A549 (cell line): ENCODE data around the gene TMEM44. TPM values are rescaled to one million over a fixed set of nuclear protein-coding genes. Genes with fewer than 3 reads are reported as not detected.
A peak's percentile ranks its signal among the peaks of the same experiment; 100 is the strongest.

Experiments used
- BCL3 ChIP-seq: fragments of >200 bp; sonication (Bioruptor Twin); formaldehyde crosslinking; IDR thresholded peaks from 3 replicates; pipeline ENCODE4 v1.6.1; 2016
- BHLHE40 ChIP-seq: IDR thresholded peaks from 2 replicates; pipeline ENCODE4 v1.6.1; 2012; ENCODE audit warnings: low read depth, low read length, inconsistent platforms
- CEBPB ChIP-seq, 2 experiments: fragments of >200 bp in 1 of 2; sonication (Bioruptor Twin) in 1 of 2; formaldehyde crosslinking in 1 of 2; IDR thresholded peaks; 2 replicates each; pipeline ENCODE4 v1.6.1; 2012 to 2016
- E2F6 ChIP-seq: IDR thresholded peaks from 2 replicates; pipeline ENCODE4 v1.6.1; 2012; ENCODE audit warnings: low read depth, borderline replicate concordance
- EHMT2 ChIP-seq: fragments of 200-600 bp; sonication (generic); IDR thresholded peaks from 2 replicates; pipeline ENCODE4 v1.6.1; 2016; ENCODE audit warnings: antibody characterized with exemption, low read depth, mild to moderate bottlenecking, moderate library complexity
- FOXS1 ChIP-seq: fragments of 250-450 bp; sonication (Bioruptor Pico); IDR thresholded peaks from 2 replicates; pipeline ENCODE4 v1.5.0; 2020; ENCODE audit warnings: mild to moderate bottlenecking, moderate library complexity
- HES2 ChIP-seq: fragments of >200 bp; sonication (Bioruptor Twin); formaldehyde crosslinking; IDR thresholded peaks from 2 replicates; pipeline ENCODE4 v1.6.1; 2016
- JUN ChIP-seq, 2 experiments: fragments of >200 bp; sonication (Bioruptor Twin); formaldehyde crosslinking; IDR thresholded peaks; 2 replicates in 1 of 2; 3 replicates in 1 of 2; pipeline ENCODE4 v1.6.1; 2016 to 2017
- JUNB ChIP-seq: fragments of >200 bp; sonication (Bioruptor Twin); formaldehyde crosslinking; IDR thresholded peaks from 2 replicates; pipeline ENCODE4 v1.6.1; 2016
- KDM5A ChIP-seq: fragments of 200-600 bp; sonication (generic); IDR thresholded peaks from 2 replicates; pipeline ENCODE4 v1.6.1; 2016; ENCODE audit warnings: antibody characterized with exemption, mild to moderate bottlenecking
- MAZ ChIP-seq: fragments of 150-350 bp; IDR thresholded peaks from 2 replicates; pipeline ENCODE4 v1.6.1; 2014; ENCODE audit warnings: antibody characterized with exemption, low read depth, low read length, borderline replicate concordance
- NFE2L2 ChIP-seq: fragments of 150-350 bp; conservative IDR thresholded peaks from 2 replicates; pipeline ENCODE4 v1.6.1; 2014; ENCODE audit warnings: low read length
- NPAS2 ChIP-seq: fragments of 250-450 bp; sonication (Bioruptor Pico); IDR thresholded peaks from 2 replicates; pipeline ENCODE4 v1.8.0; 2022; ENCODE audit warnings: mild to moderate bottlenecking, moderate library complexity, borderline replicate concordance
- NR3C1 ChIP-seq: fragments of >200 bp; sonication (Bioruptor Twin); formaldehyde crosslinking; IDR thresholded peaks from 3 replicates; pipeline ENCODE4 v1.6.1; 2017
- PHF8 ChIP-seq: fragments of 200-600 bp; sonication (generic); IDR thresholded peaks from 2 replicates; pipeline ENCODE4 v1.6.1; 2016; ENCODE audit warnings: low read depth, mild to moderate bottlenecking, antibody characterized with exemption, moderate library complexity, borderline replicate concordance
- POLR2AphosphoS2 ChIP-seq: conservative IDR thresholded peaks from 2 replicates; pipeline ENCODE4 v1.6.1; 2012; ENCODE audit warnings: low read length, improper control_type of control experiment, inconsistent platforms
- RCOR1 ChIP-seq: fragments of 150-350 bp; IDR thresholded peaks from 2 replicates; pipeline ENCODE4 v1.6.1; 2014; ENCODE audit warnings: antibody characterized with exemption, low read length, low read depth
- SMC3 ChIP-seq: fragments of >200 bp; sonication (Bioruptor Twin); formaldehyde crosslinking; IDR thresholded peaks from 3 replicates; pipeline ENCODE4 v1.6.1; 2018; ENCODE audit warnings: inconsistent platforms
- TFCP2L1 ChIP-seq: fragments of 250-450 bp; sonication (Bioruptor Pico); IDR thresholded peaks from 2 replicates; pipeline ENCODE4 v1.5.0; 2021; ENCODE audit warnings: mild to moderate bottlenecking
- TP53 ChIP-seq: fragments of 250-450 bp; sonication (Bioruptor Pico); IDR thresholded peaks from 2 replicates; pipeline ENCODE4 v1.5.0; 2021; ENCODE audit warnings: mild to moderate bottlenecking, moderate library complexity
- polyA plus RNA-seq, 4 experiments: library from polyadenylated mRNA; depleted of rRNA in 3 of 4; stranded (reverse); fragments of >200 nt; fragmentation: RNase III in 1 of 4; extraction: RNeasy Plus Mini Kit Qiagen cat#74134 plus additional on column Dnase treatment in 1 of 4; gene quantifications; 2 replicates in 3 of 4; 3 replicates in 1 of 4; pipeline ENCODE4 v1.2.3, GENCODE V29; 2011 to 2017
- TF ChIP-seq, protein P1 (sequence below): fragments of 250-450 bp; sonication (Bioruptor Pico); IDR thresholded peaks from 2 replicates; pipeline ENCODE4 v1.5.0; 2021; ENCODE audit warnings: mild to moderate bottlenecking, moderate library complexity, borderline replicate concordance
- TF ChIP-seq, protein P2 (sequence below): IDR thresholded peaks from 2 replicates; pipeline ENCODE4 v1.6.1; 2012
- TF ChIP-seq, protein P3 (sequence below): fragments of >200 bp; sonication (Bioruptor Twin); formaldehyde crosslinking; IDR thresholded peaks from 3 replicates; pipeline ENCODE4 v1.5.1; 2016

Gene TMEM44
- polyA plus RNA-seq, 2 of the 4 experiments (the other 2 are of a cell fraction), result 16.0 to 17.0 TPM

DNA sequence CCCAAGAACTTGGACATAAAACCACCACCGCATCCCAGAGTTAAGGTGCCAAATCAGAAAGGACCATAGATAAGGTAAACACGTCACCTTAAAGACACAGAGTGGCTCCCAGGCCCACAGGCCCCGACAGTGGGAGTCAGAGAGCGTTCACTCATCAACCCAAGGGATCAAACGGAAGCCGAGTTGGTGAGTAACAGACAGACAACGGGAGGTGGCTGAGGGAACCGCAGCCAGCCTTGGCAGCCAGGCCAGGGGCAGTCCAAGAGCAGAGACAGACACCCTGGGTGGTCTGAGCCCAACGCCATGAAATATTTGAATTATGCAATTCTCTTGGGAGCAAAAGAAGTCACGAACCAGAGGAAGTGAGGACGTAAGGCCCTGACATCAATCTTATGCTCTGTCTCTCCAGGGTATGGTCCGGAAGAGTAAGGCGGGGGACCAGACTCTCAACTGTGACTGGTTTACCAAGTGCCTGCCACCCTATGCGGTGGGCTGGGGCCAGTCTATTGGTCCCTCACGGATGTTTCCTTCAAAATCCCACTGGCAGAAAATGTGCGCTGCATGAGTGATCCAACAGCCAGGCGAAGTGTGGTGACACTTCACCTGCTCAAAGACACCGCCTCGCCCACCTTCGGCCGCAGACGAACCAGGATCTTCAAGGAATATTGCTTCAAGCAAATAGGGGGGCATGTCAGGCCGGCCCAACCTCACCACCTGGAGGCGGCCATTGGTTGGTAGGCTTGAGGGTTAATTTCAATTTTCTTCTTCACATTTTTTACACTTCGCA, 34.3 kb downstream of the TMEM44 start (continued):
- TF ChIP-seq, protein P1, sequence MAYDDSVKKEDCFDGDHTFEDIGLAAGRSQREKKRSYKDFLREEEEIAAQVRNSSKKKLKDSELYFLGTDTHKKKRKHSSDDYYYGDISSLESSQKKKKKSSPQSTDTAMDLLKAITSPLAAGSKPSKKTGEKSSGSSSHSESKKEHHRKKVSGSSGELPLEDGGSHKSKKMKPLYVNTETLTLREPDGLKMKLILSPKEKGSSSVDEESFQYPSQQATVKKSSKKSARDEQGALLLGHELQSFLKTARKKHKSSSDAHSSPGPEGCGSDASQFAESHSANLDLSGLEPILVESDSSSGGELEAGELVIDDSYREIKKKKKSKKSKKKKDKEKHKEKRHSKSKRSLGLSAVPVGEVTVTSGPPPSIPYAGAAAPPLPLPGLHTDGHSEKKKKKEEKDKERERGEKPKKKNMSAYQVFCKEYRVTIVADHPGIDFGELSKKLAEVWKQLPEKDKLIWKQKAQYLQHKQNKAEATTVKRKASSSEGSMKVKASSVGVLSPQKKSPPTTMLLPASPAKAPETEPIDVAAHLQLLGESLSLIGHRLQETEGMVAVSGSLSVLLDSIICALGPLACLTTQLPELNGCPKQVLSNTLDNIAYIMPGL, result no peak
- TF ChIP-seq JUNB (peak; percentile 93), CEBPB (IDR thresholded peaks at IDR 0.05) (peak; percentile 92 to 97), RCOR1 (no peak), NR3C1 (no peak), POLR2AphosphoS2 (no peak), EHMT2 (no peak), TFCP2L1 (CRISPR knock-in tag) (no peak), NPAS2 (CRISPR knock-in tag) (no peak), BHLHE40 (no peak), FOXS1 (no peak), PHF8 (no peak), SMC3 (peak; percentile 25; the same call in 1 of the 3 replicates), NFE2L2 (no peak), BCL3 (0 out of 3 replicates have a peak, but pooled peaks have one; percentile 73), E2F6 (peak; percentile 75), HES2 (peak; percentile 58; the same call in 1 of the 2 replicates), JUN (IDR thresholded peaks at IDR 0.05) (peak; percentile 93 to 95), MAZ (no peak), TP53 (no peak), KDM5A (no peak)
- TF ChIP-seq, protein P2, sequence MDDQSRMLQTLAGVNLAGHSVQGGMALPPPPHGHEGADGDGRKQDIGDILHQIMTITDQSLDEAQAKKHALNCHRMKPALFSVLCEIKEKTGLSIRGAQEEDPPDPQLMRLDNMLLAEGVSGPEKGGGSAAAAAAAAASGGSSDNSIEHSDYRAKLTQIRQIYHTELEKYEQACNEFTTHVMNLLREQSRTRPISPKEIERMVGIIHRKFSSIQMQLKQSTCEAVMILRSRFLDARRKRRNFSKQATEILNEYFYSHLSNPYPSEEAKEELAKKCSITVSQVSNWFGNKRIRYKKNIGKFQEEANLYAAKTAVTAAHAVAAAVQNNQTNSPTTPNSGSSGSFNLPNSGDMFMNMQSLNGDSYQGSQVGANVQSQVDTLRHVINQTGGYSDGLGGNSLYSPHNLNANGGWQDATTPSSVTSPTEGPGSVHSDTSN, result peak; percentile 19
- TF ChIP-seq, protein P3, sequence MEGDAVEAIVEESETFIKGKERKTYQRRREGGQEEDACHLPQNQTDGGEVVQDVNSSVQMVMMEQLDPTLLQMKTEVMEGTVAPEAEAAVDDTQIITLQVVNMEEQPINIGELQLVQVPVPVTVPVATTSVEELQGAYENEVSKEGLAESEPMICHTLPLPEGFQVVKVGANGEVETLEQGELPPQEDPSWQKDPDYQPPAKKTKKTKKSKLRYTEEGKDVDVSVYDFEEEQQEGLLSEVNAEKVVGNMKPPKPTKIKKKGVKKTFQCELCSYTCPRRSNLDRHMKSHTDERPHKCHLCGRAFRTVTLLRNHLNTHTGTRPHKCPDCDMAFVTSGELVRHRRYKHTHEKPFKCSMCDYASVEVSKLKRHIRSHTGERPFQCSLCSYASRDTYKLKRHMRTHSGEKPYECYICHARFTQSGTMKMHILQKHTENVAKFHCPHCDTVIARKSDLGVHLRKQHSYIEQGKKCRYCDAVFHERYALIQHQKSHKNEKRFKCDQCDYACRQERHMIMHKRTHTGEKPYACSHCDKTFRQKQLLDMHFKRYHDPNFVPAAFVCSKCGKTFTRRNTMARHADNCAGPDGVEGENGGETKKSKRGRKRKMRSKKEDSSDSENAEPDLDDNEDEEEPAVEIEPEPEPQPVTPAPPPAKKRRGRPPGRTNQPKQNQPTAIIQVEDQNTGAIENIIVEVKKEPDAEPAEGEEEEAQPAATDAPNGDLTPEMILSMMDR, result no peak
